NCI-H128 (cell line): Measurements from ENCODE around the gene PABPN1L.

Source experiments
- DNase-seq: peaks from one replicate; lab custom pipeline; 2025; ENCODE audit not compliant: unreplicated experiment; lab: John Stamatoyannopoulos, UW

PABPN1L gene

GRCh38 chr16:88853325-88853941 is 13.0 kb downstream of the PABPN1L start:
- DNase-seq: no peak

GRCh38 chr16:88851616-88852015 is 14.8 kb downstream of the PABPN1L start:
- no peak for DNase-seq

GRCh38 chr16:88850531-88851199 is 15.8 kb downstream of the PABPN1L start:
- DNase-seq: no peak

GRCh38 chr16:88848557-88848956 is 17.9 kb downstream of the PABPN1L start:
- DNase-seq: no peak

- DNase-seq: no peak
Observed at GRCh38 chr16:88847654-88848053, 18.8 kb downstream of the PABPN1L start.

GRCh38 chr16:88846088-88846487 is 20.4 kb downstream of the PABPN1L start:
- DNase-seq: no peak

GRCh38 chr16:88844419-88845036 is 21.9 kb downstream of the PABPN1L start:
- DNase-seq: no peak

GRCh38 chr16:88843256-88843655 is 23.2 kb downstream of the PABPN1L start:
- no peak for DNase-seq

GRCh38 chr16:88842806-88843205 is 23.7 kb downstream of the PABPN1L start:
- DNase-seq: no peak

- no peak for DNase-seq
Observed at GRCh38 chr16:88842308-88842756, 24.1 kb downstream of the PABPN1L start.

GRCh38 chr16:88841521-88842307 is 24.7 kb downstream of the PABPN1L start:
- DNase-seq: no peak

GRCh38 chr16:88840600-88841215 is 25.8 kb downstream of the PABPN1L start:
- no peak for DNase-seq

GRCh38 chr16:88839745-88840599 is 26.5 kb downstream of the PABPN1L start:
- no peak for DNase-seq

GRCh38 chr16:88839026-88839529 is 27.4 kb downstream of the PABPN1L start:
- DNase-seq: no peak

- DNase-seq: no peak
Observed at GRCh38 chr16:88838566-88838965, 27.9 kb downstream of the PABPN1L start.

- no peak for DNase-seq
Observed at GRCh38 chr16:88837806-88838205, 28.7 kb downstream of the PABPN1L start.

GRCh38 chr16:88836791-88837190 is 29.7 kb downstream of the PABPN1L start:
- no peak for DNase-seq

- no peak for DNase-seq
Observed at GRCh38 chr16:88835818-88836217, 30.6 kb downstream of the PABPN1L start.

- DNase-seq: no peak
Observed at GRCh38 chr16:88835383-88835782, 31.1 kb downstream of the PABPN1L start.

GRCh38 chr16:88834670-88835069 is 31.8 kb downstream of the PABPN1L start:
- DNase-seq: no peak
